ENCODE results near the gene ZMYM2.

DNA sequence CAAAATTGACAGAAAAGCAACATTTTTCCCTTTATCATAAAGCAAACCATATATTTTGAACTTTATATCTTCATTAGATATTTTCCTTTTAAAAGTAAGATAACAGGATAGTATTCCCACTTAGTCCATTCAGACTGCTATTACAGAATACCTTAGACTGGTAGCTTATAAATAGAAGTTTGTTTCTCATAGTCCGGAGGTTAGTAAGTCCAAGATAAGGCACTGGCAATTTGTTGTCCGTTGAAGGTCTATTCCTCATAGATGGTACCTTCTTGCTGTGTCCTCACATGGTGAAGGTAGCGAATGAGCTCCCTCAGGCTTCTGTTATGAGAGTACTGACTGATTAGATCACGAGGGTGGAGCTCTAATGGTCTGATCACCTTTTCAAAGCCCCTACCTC lies 70.4 kb downstream of the ZMYM2 start:
- TF ChIP-seq EP300 (IDR thresholded peaks at IDR 0.05; ENCODE audit: low read depth) (no peak), CTCF (IDR thresholded peaks at IDR 0.05) (no peak)
